Astrocyte of the cerebellum (primary cell): ENCODE results near the gene KLRG1.

Experiments
- DNase-seq: peaks from one replicate; pipeline ENCODE4 v3.0.0-alpha.2; 2011; ENCODE audit warnings: low read depth
- H3K4me3 ChIP-seq: 2 replicates; pipeline ENCODE4 v1.5.1; 2011; ENCODE audit warnings: mild to moderate bottlenecking, low read depth, low read length, moderate library complexity
- CTCF ChIP-seq: IDR thresholded peaks from 2 replicates; pipeline ENCODE4 v1.5.1; 2012; ENCODE audit warnings: low read length, low read depth, moderate library complexity, mild to moderate bottlenecking; ENCODE audit errors: missing control alignments
- in situ Hi-C: cut with HindIII; loops from 2 replicates; pipeline ENCODE4 v1.10.0; 2017; ENCODE audit warnings: low sequenced_read_pairs

Gene KLRG1

DNA sequence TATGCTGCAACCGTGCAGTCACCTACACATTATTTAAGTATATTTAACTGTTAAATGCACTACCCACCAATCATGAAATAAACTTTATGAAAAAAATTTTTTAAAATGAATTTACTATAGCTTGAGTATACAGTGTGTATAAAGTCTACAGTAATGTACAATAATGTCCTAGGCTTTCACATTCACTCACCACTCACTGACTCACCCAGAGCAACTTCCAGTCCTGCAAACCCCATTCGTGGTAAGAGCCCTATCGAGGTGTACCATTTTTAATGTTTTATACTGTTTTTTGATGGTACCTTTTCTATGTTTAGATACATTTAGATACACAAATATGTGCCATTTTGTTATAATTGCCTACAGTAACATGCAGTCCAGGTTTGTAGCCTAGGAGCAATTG lies 48.1 kb downstream of the KLRG1 start:
- in situ Hi-C loops, result loop anchor here (5.0 kb wide), 1 partner anchor 75 kb away; no protein-coding TSS in a partner anchor
- no peak overlapping the region for H3K4me3 ChIP-seq
- TF ChIP-seq CTCF, result no peak
- DNase-seq, result no peak

- DNase-seq, result peak; percentile 11
- no peak overlapping the region for H3K4me3 ChIP-seq
- TF ChIP-seq CTCF, result peak; percentile 65
- in situ Hi-C loops, result loop anchor here (5.0 kb wide), 1 partner anchor 77 kb away; no protein-coding TSS in a partner anchor
Measured at GRCh38 chr12:9039397-9039977, 50.1 kb downstream of the KLRG1 start.

- in situ Hi-C loops, result no loop called here
- no peak for TF ChIP-seq CTCF
- DNase-seq, result no peak
- no peak overlapping the region for H3K4me3 ChIP-seq
Measured at GRCh38 chr12:9040484-9041186, 51.3 kb downstream of the KLRG1 start.

GRCh38 chr12:9041321-9041720 lies 52.0 kb downstream of the KLRG1 start:
- no peak overlapping the region for H3K4me3 ChIP-seq
- in situ Hi-C loops, result no loop called here
- DNase-seq, result no peak
- no peak for TF ChIP-seq CTCF

DNA sequence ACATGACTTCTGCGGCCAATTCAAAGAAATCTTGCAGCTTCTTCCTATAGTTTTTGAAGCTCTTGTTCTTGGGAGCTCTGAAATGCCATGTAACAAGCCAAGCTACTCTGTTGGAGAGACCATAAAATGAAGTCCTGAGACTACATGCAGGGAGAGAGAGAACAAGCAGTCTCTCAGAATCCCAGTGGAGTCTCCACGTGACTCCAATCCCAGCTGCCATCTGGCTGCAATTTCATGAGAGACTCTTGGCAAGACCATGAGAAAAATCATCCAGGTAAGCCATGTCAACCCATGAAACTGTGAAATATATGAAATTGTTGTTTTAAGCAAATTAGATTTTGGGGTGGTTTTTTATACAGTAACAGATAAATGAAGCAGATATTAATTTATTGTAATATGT lies 54.4 kb downstream of the KLRG1 start:
- in situ Hi-C loops, result no loop called here
- no peak for TF ChIP-seq CTCF
- no peak for DNase-seq
- H3K4me3 ChIP-seq, result no peak overlapping the region

DNA sequence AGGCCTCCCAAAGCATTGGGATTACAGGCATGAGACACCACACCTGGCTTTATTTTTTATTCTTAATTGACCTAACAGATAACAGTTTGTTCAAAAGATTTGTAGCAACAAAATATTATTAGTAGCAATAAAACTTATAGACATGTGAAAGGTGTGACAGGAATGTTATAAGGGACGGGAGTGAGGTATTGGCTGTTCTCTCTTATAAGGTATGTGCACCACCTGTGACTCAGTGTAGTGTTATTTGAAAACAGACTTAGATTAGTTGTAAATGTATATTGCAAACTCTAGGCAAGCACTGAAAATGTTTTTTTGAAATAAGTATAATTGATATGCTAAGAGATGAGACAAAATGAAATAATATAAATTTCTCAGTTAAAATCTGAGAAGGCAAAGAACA lies 57.8 kb downstream of the KLRG1 start:
- no peak for TF ChIP-seq CTCF
- H3K4me3 ChIP-seq, result no peak overlapping the region
- in situ Hi-C loops, result no loop called here
- no peak for DNase-seq
